GM21576 (cell line): Measurements from ENCODE around the gene BRINP3.

Source experiments
- ATAC-seq: cut with Tn5 transposase; IDR thresholded peaks from one replicate; pipeline ENCODE4 v1.9.1; 2021; ENCODE audit warnings: mild to moderate bottlenecking, moderate library complexity; ENCODE audit not compliant: unreplicated experiment

The BRINP3 gene

DNA sequence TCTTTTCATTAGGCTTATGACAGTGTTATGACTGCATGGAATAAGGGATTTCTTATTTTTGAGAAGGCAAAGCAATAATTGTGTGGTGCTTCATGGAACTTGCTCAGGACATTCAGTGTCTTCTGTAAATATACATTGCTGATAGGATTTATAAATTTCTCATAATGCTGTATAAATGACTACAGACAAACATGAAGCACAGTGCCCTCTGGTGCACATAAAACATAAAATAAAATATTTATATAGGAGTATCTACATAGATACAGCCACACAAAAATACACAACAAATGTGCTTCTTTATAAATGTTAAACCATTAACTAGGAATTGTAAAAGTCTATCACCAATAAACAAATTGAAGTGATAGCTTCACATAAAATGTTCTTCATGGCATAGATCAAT, 24.1 kb downstream of the BRINP3 start:
- no peak for ATAC-seq

DNA sequence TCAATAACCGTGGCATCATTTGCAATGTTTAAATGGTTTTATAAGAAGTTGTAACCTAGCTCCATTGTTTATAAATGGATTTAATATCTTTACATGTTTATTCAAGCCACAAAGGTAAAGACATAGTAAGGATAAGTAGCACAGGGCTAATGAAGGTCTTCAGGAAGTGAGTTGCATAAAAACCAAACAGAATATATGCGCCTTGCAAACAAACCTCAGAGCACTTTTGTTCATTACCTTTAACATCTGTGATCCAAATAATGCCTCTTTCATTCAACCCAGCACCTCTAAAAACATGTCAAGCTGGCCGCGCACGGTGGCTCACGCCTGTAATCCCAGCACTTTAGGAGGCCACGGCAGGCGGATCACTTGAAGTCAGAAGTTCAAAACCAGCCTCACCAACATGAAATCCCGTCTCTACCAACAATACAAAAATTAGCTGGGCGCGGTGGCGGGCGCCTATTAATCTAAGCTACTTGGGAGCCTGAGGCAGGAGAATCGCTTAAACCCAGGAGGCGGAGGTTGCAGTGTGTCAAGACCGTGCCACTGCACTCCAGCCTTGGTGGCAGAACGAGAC, 25.3 kb downstream of the BRINP3 start:
- no peak for ATAC-seq

DNA sequence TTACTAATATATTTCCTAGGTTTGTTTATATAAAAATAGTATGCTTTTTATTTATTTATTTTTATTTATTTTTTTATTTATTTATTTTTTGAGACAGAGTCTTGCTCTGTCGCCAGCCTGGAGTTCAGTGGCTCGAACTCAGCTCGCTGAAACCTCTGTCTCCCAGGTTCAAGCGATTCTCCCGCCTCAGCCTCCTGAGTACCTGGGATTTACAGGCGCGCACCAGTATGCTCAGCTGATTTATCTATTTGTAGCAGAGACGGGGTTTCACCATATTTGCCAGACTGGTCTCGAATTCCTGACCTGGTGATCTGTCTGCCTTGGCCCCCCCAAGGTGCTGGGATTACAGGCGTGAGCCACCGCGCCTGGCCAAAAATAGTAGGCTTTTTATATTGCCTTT, 33.2 kb downstream of the BRINP3 start:
- no peak for ATAC-seq

DNA sequence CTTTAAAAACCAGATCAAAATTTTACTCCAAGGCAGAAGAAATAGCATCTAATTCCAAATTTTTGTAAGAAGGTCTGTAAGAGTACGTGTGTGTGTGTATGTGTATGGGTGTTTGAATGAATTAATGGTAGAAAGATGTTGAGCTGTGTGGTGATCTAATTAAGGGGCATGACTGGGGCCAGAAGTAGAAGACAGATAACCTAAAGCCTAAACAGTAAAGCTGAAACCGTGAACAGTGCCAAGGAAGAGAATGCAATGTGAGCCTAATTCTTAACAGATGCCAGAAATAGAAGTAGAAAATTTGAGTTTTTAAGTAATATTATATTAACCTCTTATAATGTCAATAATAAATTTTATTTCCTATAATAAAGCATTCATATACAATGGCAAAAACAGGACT, 38.2 kb downstream of the BRINP3 start:
- no peak for ATAC-seq

DNA sequence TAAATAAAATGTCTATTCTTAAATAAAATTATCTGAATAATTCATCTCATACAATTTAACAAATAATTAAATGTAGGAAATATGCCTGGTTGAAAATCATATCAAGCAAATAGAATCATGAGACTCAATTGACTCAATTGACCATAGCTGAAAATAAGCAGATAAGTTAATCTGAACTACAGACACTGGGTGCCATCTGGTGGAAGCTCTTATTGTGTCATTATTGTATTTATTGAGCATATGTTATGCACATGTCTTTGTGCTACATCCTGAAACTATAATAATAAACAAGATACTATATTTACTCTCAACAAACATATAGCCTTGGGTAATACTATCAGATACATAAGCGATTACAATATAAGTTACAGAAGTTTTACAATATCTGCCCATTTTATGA, 41.0 kb downstream of the BRINP3 start:
- no peak for ATAC-seq

DNA sequence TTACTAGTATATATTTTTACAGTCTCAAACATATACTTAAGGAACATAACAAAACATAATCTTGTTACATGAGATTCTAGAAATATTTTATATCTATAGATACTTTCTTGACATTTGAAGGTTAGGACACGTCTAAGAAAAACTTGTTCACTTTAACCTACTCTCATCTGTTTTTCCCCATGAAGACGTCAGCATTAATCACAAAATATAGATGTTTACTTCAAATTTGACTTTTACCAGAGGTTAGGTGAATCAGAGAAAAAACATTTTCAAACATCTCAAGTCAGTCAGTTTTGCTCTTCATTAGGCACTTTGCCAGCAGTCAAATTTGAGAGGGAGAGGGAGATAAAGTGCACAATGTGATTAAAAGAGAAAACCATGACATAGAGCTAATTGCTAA, 47.7 kb downstream of the BRINP3 start:
- ATAC-seq, result no peak

DNA sequence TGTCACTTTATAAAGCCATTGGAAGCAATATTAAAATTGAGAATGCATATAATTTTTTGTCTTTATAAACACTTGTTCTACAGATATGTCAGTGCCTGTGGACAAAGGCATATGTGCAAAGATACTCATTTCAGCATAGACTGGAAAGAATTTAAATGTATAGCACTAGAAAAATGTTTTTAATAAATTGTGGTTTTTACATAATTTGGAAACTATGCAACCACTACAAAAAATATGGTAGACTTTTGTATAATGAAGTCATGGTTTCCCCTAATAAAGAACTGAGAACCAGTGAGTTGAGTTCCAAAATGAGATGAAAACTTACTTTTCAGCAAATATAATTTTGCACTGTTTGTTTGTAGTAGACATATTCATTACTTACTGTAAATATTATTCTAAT, 48.5 kb downstream of the BRINP3 start:
- ATAC-seq, result no peak

DNA sequence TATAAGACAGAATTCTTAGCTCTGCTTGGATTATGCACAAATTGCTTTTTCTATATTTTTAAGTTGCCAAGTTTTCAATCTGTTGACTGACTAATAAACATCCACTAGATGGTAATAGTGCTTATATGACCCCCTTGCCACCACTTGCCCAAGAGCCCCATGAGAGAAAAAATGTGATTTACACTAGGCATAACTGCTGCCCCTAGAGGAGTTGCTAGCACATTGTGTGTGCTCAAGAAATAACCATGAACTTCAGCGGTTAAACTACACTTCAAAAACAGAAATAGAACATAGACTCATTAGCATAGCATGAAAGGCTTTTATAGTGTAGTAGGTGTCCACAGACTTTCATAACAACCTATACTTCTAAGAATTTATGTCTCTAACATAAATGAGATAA, 61.4 kb downstream of the BRINP3 start:
- ATAC-seq, result no peak

DNA sequence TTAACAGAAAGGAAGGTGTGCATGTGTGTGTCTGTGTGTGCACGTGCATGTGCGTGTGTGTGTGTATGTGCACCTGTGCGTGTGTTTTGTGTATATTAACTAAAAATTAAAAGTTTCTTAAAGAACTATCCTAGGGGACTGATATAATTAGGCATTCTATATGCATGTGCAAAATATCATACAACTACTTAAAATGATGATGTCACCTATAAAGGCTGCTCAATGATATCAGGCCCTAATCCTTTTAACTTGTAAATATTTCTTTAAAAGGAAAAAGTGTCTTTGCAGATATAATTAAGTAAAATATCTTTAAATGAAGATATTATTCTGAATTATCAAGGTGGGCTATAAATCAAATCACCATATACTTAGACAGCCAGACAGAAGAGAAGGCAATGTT, 64.5 kb downstream of the BRINP3 start:
- no peak for ATAC-seq

DNA sequence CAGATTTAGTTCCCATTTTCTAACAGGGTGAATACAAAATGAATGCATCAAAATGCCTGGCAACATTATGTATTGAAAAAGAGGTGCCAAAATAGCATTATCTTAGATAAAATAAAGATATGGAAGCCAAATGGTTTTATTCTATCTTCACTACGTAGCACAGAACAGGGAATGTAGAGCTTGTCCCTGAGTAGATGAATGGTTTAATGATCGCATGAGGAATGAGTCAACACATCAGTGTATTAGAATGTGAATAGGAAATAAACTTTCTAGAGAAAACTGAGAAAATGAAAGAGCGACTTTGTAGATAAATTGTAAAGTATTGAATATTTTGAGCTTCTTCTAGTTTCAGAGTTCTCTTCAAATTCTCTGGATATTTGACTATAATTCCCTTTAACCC, 74.3 kb downstream of the BRINP3 start:
- no peak for ATAC-seq

DNA sequence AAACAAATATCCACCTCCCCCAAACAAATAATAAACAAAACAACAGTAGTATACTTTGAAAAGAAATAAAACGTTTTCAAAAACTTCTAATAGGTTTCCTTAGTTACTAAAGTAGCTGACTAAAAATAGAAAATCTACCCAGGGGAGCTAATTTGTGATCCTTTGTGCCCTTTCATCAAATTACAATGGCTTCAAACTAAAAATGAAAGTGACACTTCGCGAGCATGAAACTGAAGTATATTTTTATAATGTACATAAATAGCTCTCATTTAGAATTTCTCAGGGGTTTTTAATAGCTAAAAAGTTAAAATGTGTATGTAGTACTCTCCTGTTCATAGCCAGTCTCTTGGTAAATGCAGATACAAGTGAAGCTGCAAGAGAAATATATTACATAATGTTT, 78.4 kb downstream of the BRINP3 start:
- ATAC-seq, result no peak

DNA sequence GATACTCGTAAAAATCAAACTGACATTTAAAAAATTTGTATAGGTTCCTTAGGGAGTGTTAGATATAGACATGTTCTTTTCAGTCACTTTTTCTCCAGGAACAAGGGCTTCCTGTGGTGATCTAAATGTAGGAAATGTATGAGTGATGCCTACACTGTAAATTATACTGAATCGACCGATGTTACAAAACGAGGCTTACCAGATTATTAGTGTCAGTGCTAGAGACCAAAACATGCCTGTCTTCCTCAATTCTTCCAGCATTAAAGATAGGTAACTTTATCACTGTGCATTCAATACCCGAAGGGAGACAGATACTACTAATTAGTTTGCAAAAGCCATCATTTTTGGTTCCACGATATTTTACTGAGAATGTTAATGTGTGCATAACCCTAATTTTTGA, 86.1 kb downstream of the BRINP3 start:
- no peak for ATAC-seq

DNA sequence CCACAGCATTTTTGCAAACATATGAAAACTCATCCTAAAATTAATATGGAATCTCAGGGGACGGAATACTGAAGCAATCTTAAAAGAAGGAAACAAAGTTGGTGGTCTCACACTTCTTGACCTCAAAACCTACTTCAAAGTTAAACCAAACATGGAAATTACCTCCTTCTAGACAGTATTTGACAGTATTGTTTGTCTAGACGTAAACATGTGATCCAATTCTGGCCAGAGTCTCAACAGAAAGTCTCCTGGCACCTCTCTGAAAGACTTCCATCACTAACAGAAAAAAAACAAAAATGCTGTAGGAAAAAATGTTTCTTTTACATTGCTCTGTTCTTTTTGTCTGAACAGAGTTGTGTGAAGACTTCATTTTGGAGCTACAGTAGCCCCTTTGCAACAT, 99.7 kb downstream of the BRINP3 start:
- no peak for ATAC-seq

DNA sequence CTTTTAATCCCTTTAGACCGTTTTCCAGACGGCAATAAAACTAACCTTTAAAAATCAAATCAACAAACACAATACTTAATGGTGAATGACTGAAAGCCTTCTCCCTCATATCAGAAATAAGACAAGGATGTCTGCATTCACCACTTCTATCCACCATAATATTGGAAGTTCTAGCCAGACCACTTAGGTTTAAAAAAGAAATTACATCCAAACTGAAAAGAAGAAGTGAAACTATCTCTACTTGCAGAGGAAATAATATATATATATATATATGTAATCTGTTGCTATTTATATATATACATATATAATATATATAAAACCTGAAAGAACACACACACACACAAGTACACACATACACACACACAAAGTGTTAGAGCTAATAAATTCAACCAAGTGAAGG, 100.4 kb downstream of the BRINP3 start:
- ATAC-seq, result peak; percentile 48

DNA sequence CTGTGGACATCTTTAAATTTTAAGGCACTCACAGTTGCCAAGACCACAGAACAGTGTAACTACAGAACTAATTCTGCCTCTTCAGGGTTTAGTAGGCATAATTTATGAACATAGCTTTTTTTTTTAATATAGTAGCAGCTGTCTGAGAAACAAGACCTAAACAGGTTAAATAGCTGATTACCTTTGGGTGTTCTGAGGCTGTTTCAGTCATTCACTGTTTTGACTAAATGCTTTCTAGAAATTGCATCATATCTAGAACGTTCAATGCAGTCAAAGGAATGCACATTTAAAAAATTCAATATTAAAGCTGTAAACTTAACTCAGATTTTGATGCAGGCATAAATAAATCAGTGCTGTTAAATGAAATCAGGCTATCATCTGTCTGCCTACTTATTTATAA, 101.6 kb downstream of the BRINP3 start:
- no peak for ATAC-seq

DNA sequence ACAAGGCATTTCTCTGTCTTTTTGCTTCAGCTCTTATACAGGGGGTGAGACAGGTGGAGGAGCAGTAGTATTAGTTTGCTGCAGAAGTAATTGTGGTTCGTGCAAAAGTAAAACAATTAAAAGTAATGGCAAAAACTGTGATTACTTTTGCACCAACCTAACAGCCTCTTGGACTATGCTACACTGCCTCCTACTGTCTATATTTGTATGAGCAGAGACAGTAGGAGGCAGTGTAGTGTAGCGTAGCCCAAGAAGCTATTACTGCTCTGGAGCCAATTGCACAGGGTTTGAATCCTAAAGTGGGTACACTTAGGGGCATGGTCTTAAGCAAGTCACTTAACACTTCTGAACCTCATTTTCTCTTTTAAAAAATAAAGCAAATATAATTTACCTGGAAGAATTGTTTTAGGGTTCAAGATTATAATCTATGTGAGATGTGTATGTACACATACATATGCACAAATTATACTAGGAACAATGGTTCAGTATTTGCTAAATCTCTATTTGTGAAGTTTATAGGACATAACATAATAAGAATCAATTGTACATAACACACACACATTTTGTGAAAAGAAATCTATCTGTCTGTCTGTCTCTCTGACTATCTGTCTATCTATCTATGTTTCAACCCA, 103.8 kb downstream of the BRINP3 start:
- peak; percentile 65 for ATAC-seq

DNA sequence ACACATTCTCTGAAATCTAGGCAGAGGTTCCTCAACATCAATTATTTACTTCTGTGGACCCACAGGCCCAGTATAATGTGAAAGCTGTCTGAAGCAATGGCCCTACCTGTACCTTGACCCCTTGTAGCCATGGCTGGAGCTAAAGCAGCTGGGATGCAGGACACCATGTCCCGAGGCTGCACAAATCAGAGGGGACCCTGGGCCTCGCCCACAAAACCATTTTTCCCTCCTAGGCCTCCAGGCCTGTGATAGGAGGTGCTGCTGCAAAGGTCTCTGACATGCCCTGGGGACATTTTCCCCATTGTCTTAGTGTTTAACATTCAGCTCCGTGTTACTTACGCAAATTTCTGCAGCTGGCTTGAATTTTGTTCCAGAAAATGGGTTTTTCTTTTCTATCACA, 110.5 kb downstream of the BRINP3 start:
- ATAC-seq, result no peak

DNA sequence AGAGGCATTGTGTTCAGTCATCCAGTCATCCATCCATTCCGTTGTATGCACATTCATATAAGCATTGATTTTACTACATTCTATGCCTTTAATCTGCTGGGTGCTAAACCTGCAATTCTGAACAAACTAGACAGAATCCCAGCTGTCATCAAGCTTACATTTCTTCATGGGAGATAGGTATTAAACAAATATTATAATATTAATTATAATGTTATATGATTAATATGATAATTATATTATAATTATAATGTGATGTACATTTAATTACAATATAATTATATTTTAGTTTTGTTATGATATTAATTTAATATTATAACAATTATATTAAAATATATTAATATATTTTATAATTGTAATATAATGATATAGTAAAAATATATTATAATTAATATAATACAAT, 112.4 kb downstream of the BRINP3 start:
- ATAC-seq, result no peak

DNA sequence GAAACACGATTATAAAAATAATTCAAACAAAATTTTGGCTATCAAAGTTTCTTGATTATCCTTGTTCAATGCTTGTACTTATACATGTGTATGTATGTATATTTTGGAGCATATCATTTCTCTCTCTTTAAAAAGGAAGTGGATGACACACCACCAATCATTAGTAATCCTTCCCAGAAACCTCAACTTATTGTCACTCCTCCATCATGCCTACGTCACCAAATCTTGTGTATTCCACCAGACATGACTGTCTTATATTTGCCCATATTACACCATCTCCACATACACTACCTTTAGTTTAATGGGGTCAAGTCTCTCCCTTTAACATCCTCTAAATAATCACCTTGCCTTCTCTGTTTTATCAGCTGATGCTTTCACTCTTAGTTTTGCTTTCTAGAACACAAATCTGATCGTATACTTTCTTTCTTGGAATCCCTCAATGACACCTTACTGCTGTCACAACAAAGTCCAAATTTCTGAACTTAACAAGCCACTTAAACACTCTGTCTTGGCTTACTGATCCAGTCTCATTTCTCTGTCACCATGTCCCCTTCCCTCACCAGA, 124.0 kb downstream of the BRINP3 start:
- no peak for ATAC-seq

DNA sequence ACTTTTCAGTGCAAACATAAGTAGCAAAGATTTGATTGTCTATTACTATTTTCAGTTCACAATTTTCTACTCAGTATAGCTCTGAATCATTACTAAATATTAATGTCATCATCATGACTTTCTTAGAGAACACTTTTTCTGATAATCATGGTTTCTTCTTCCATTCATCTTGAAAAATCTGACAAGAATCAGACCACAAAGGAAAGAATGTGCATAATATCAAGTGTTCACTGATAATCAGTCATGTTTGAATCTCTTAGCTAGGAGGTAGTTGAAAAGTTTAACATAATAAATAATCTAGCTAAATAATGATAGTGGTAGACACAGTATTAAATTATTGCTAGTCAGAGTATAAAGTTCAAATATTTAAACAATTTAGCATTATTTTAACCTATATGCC, 133.2 kb downstream of the BRINP3 start:
- ATAC-seq, result no peak

DNA sequence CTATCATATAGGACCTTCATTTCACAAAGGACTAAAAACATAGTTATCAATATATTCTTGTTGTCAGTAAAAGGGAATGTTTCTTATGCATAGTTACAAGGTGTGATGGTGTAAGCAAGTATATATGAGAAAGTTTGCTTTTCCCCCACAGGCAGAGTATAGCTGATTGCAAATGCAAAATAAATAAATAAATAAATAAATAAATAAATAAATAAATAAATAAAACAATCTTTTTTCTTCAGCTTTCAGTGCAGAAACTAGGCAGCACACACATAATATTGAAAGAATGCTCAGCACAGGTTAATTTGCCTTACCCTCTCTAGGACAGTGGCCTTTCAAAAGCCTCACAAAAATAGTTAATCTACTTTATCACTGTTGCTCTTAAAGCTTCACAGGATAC, 138.8 kb downstream of the BRINP3 start:
- ATAC-seq, result no peak

DNA sequence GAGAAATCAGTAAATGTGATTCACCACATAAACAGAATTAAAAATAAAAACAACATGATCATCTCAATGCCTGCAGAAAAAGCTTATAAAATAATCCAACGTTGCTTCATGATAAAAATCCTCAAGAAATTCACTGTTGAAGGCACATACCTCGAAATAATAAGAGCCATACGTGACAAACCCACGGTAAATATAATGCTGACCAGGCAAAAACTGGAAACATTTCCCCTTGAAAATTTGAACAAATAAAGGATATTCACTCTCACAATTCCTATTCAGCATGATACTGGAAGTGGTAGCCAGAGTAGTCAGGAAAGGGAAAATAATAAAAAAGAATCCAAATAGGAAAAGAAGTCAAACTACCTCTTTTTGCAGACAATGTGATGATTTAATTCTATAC, 148.8 kb downstream of the BRINP3 start:
- ATAC-seq, result no peak

DNA sequence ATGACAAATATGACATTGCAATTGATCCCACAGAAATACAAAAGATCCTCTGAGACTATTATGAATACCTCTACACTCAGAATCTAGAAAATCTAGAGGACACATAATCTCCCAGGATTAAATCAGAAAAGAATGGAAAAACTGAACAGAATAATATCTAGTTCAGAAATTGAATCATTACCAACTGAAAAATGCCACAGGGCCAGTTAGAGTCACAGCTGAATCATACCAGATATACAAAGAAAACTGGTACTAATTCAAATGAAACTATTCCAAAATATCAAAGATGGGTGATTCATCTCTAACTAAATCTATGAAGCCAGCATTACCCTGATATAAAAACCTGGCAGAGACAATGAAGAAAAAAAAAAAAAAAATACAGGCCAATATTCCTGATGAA, 149.3 kb downstream of the BRINP3 start:
- no peak for ATAC-seq
